Prostate gland (tissue), 2 donors: ENCODE measurements around the gene TNRC6B.
"Not testable (repeated sequence)": the region's sequence is repeated elsewhere in the genome, so short reads cannot be mapped to it uniquely, and the experiment has no call there.

ENCODE experiments used
- POLR2AphosphoS5 ChIP-seq: sonication (generic); formaldehyde crosslinking; IDR thresholded peaks from one replicate; pipeline ENCODE4 v1.6.1; 2017; ENCODE audit warnings: antibody characterized with exemption
- TF ChIP-seq, protein P1 (sequence below), 4 experiments: fragments of 200-600 bp in 2 of 4; fragments of 450-650 bp in 2 of 4; sonication (generic) in 2 of 4; IDR thresholded peaks; 1 replicate in 3 of 4; 2 replicates in 1 of 4; pipeline ENCODE4 v1.5.1; 2016 to 2019; ENCODE audit warnings: antibody characterized with exemption in 4 of 4, mild to moderate bottlenecking in 2 of 4, moderate library complexity in 2 of 4

GRCh38 chr22:40311646-40312045 lies 133.9 kb downstream of the TNRC6B start:
- TF ChIP-seq, protein P1, sequence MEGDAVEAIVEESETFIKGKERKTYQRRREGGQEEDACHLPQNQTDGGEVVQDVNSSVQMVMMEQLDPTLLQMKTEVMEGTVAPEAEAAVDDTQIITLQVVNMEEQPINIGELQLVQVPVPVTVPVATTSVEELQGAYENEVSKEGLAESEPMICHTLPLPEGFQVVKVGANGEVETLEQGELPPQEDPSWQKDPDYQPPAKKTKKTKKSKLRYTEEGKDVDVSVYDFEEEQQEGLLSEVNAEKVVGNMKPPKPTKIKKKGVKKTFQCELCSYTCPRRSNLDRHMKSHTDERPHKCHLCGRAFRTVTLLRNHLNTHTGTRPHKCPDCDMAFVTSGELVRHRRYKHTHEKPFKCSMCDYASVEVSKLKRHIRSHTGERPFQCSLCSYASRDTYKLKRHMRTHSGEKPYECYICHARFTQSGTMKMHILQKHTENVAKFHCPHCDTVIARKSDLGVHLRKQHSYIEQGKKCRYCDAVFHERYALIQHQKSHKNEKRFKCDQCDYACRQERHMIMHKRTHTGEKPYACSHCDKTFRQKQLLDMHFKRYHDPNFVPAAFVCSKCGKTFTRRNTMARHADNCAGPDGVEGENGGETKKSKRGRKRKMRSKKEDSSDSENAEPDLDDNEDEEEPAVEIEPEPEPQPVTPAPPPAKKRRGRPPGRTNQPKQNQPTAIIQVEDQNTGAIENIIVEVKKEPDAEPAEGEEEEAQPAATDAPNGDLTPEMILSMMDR (IDR thresholded peaks at IDR 0.05), result not testable (repeated sequence)
- not testable (repeated sequence) for TF ChIP-seq POLR2AphosphoS5
